Measurements from ENCODE around the gene SYNPR.

The SYNPR gene

DNA sequence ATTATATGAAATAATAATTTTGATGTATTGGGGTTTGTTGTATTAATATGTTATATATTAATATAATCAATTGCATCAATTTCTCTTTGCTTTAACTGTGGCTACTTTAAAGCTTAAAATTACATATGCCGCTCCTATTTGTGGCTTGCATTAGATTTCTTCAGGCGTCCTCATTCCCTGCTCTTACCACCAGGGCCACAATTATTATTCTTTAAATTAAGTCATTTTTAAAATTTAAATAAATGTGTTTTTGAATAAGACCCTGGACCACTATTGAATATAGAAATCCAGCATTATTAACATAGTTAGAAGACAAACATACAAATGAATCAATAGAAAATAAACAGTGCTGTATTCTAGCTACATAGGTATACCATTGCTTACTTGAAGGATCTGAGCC is 318.9 kb downstream of the SYNPR start:
- TF ChIP-seq, protein P1, sequence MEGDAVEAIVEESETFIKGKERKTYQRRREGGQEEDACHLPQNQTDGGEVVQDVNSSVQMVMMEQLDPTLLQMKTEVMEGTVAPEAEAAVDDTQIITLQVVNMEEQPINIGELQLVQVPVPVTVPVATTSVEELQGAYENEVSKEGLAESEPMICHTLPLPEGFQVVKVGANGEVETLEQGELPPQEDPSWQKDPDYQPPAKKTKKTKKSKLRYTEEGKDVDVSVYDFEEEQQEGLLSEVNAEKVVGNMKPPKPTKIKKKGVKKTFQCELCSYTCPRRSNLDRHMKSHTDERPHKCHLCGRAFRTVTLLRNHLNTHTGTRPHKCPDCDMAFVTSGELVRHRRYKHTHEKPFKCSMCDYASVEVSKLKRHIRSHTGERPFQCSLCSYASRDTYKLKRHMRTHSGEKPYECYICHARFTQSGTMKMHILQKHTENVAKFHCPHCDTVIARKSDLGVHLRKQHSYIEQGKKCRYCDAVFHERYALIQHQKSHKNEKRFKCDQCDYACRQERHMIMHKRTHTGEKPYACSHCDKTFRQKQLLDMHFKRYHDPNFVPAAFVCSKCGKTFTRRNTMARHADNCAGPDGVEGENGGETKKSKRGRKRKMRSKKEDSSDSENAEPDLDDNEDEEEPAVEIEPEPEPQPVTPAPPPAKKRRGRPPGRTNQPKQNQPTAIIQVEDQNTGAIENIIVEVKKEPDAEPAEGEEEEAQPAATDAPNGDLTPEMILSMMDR (IDR thresholded peaks at IDR 0.05; ENCODE audit: insufficient read depth, low read length, poor library complexity, severe bottlenecking), result no peak
- no peak for DNase-seq (ENCODE audit: extremely low read depth, insufficient read length)
- Histone ChIP-seq H3K36me3 (ENCODE audit: control insufficient read depth, insufficient read depth, low read length) (no peaks in the 10 kb centered on the region), H3K27me3 (replicated peaks; ENCODE audit: control insufficient read depth, insufficient read depth, low read length) (no peaks in the 10 kb centered on the region), H3K4me3 (replicated peaks; ENCODE audit: low read depth, low read length) (no peak overlapping the region)

DNA sequence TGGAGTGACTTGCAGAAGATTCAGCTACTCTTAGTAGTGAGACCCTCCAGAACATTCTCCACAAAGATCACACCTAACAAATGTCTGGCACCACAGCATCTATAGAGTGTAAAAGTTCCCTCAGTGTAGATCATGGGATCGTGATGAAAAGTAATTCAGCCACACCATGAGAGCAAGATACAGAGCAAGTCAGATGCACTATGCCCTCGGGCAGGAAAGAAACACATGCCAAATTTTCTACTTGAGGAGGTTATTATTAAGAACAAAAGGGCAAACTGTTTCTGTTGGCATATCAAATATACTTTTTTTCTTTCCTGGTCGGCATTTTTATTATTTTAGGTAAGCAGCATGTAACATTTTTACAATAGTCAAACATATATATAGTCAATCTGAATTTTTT is 329.6 kb downstream of the SYNPR start:
- DNase-seq (ENCODE audit: extremely low read depth, insufficient read length), result no peak
- H3K27me3 ChIP-seq (replicated peaks; ENCODE audit: control insufficient read depth, insufficient read depth, low read length), result no peaks in the 10 kb centered on the region
- TF ChIP-seq, protein P1 (IDR thresholded peaks at IDR 0.05; ENCODE audit: insufficient read depth, low read length, poor library complexity, severe bottlenecking), result no peak
- H3K4me3 ChIP-seq (replicated peaks; ENCODE audit: low read depth, low read length), result no peak overlapping the region
- H3K36me3 ChIP-seq (ENCODE audit: control insufficient read depth, insufficient read depth, low read length), result no peaks in the 10 kb centered on the region

DNA sequence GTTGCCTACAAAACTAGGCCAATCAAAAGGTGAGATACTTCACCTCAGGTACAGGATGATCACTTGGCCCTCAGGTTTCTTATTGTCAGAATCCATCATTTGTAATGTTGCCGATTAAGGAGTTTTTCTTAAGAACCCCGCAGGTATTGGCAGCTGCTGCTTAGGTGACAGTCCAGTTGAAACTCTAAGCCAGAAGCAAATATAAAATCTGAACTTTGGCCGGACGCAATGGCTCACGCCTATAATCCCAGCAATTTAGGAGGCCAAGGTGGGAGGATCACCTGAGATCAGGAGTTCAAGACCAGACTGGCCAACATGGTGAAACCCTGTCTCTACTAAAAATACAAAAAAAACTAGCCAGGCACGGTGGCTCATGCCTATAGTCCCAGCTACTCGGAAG is 331.3 kb downstream of the SYNPR start:
- no peak overlapping the region for H3K4me3 ChIP-seq (replicated peaks; ENCODE audit: low read depth, low read length)
- H3K36me3 ChIP-seq (ENCODE audit: control insufficient read depth, insufficient read depth, low read length), result no peaks in the 10 kb centered on the region
- no peaks in the 10 kb centered on the region for H3K27me3 ChIP-seq (replicated peaks; ENCODE audit: control insufficient read depth, insufficient read depth, low read length)
- DNase-seq (ENCODE audit: extremely low read depth, insufficient read length), result no peak
- TF ChIP-seq, protein P1 (IDR thresholded peaks at IDR 0.05; ENCODE audit: insufficient read depth, low read length, poor library complexity, severe bottlenecking), result no peak

DNA sequence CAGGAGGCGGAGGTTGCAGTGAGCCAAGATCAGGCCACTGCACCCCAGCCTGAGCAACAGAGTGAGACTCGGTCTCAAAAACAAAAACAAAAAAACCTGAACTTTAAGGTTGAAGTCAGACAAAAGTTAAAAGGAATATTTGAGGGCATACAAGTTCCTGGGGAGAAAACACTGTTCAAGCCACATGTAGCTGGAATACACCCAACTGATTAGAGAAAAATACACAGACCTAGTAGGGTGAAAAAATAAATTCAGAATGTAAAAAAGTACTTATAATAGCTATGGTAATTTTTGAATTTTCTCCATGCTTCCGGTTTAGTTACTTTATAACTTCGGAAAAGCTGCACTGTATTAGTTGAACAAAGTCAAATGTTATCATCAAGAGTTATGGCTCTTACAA is 331.7 kb downstream of the SYNPR start:
- no peak for DNase-seq (ENCODE audit: extremely low read depth, insufficient read length)
- Histone ChIP-seq H3K4me3 (replicated peaks; ENCODE audit: low read depth, low read length) (no peak overlapping the region), H3K36me3 (ENCODE audit: control insufficient read depth, insufficient read depth, low read length) (no peaks in the 10 kb centered on the region), H3K27me3 (replicated peaks; ENCODE audit: control insufficient read depth, insufficient read depth, low read length) (no peaks in the 10 kb centered on the region)
- TF ChIP-seq, protein P1 (IDR thresholded peaks at IDR 0.05; ENCODE audit: insufficient read depth, low read length, poor library complexity, severe bottlenecking), result no peak

DNA sequence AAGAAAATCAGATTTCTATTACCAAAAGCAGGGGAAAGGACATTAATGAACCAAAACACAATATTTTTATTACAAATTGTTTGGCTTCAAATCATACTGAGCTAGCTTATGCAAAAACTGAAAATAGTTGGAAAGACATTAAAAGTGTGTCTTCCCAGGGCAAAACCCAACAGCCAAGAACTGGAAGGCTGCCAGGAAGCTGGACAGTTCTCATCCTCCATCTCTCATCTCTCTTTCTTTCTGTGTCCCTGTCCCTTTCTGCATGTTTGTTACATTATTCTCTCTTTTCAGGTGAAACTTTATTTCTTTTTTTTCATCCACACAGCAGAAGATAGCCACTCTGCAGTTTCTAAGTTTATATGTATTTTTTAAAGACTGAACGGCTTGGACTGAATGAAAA is 333.3 kb downstream of the SYNPR start:
- Histone ChIP-seq H3K27me3 (replicated peaks; ENCODE audit: control insufficient read depth, insufficient read depth, low read length) (no peaks in the 10 kb centered on the region), H3K4me3 (replicated peaks; ENCODE audit: low read depth, low read length) (no peak overlapping the region), H3K36me3 (ENCODE audit: control insufficient read depth, insufficient read depth, low read length) (no peaks in the 10 kb centered on the region)
- TF ChIP-seq, protein P1 (IDR thresholded peaks at IDR 0.05; ENCODE audit: insufficient read depth, low read length, poor library complexity, severe bottlenecking), result no peak
- DNase-seq (ENCODE audit: extremely low read depth, insufficient read length), result no peak

DNA sequence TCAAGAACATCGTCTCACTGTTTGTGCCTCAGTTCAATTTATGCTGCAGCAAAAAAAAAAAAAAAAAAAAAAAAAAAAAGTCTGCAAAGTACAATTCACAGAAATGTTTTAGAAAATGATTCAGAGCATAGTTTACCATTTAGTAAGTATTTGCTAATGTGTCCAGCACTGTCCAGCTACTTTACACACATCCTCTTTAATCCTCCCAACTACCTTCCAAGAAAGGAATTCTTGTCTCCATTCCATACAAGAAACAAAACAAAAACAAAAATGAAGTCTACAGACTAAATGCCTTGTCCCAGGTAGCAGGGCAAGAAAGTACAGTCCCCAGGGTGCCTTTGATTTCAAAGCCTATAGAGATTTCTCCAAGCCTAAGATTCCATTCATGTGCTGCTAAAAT is 335.5 kb downstream of the SYNPR start:
- no peak for DNase-seq (ENCODE audit: extremely low read depth, insufficient read length)
- no peak overlapping the region for H3K4me3 ChIP-seq (replicated peaks; ENCODE audit: low read depth, low read length)
- no peaks in the 10 kb centered on the region for H3K36me3 ChIP-seq (ENCODE audit: control insufficient read depth, insufficient read depth, low read length)
- TF ChIP-seq, protein P1 (IDR thresholded peaks at IDR 0.05; ENCODE audit: insufficient read depth, low read length, poor library complexity, severe bottlenecking), result no peak
- H3K27me3 ChIP-seq (replicated peaks; ENCODE audit: control insufficient read depth, insufficient read depth, low read length), result no peaks in the 10 kb centered on the region

Data from GM06990 (cell line).